NCI-H1417 treated with DMSO at 0.1 percent for 48 hours (cell line): ENCODE data around the gene PRRX1.

ENCODE experiments used
- DNase-seq: peaks from one replicate; lab custom pipeline; 2025; lab: John Stamatoyannopoulos, UW

The PRRX1 gene

GRCh38 chr1:170664828-170665612, 1.1 kb downstream of the PRRX1 start:
- DNase-seq = no peak

- no peak for DNase-seq
Measured at GRCh38 chr1:170665629-170666028, 1.7 kb downstream of the PRRX1 start.

GRCh38 chr1:170666541-170667254, 2.8 kb downstream of the PRRX1 start:
- DNase-seq = no peak

GRCh38 chr1:170668209-170669106, 4.5 kb downstream of the PRRX1 start:
- DNase-seq = no peak

- no peak for DNase-seq
Measured at GRCh38 chr1:170669107-170669445, 5.1 kb downstream of the PRRX1 start.

GRCh38 chr1:170669586-170670530, 5.9 kb downstream of the PRRX1 start:
- DNase-seq = no peak

GRCh38 chr1:170670802-170671628, 7.1 kb downstream of the PRRX1 start:
- no peak for DNase-seq

- no peak for DNase-seq
Measured at GRCh38 chr1:170671629-170671963, 7.7 kb downstream of the PRRX1 start.

- DNase-seq = no peak
Measured at GRCh38 chr1:170672316-170672715, 8.4 kb downstream of the PRRX1 start.

- no peak for DNase-seq
Measured at GRCh38 chr1:170674239-170674638, 10.3 kb downstream of the PRRX1 start.

- DNase-seq = no peak
Measured at GRCh38 chr1:170674986-170675385, 11.1 kb downstream of the PRRX1 start.

- DNase-seq = no peak
Measured at GRCh38 chr1:170675865-170676264, 11.9 kb downstream of the PRRX1 start.

GRCh38 chr1:170676628-170677027, 12.7 kb downstream of the PRRX1 start:
- no peak for DNase-seq

GRCh38 chr1:170678027-170678600, 14.2 kb downstream of the PRRX1 start:
- DNase-seq = no peak

GRCh38 chr1:170680428-170680827, 16.5 kb downstream of the PRRX1 start:
- DNase-seq = no peak

GRCh38 chr1:170682169-170682568, 18.2 kb downstream of the PRRX1 start:
- DNase-seq = no peak

- no peak for DNase-seq
Measured at GRCh38 chr1:170682809-170683208, 18.9 kb downstream of the PRRX1 start.

GRCh38 chr1:170685166-170685565, 21.2 kb downstream of the PRRX1 start:
- no peak for DNase-seq

GRCh38 chr1:170686291-170686690, 22.4 kb downstream of the PRRX1 start:
- DNase-seq = no peak

GRCh38 chr1:170687621-170688020, 23.7 kb downstream of the PRRX1 start:
- DNase-seq = no peak
